Measurements from ENCODE around the gene TIPRL.

DNA sequence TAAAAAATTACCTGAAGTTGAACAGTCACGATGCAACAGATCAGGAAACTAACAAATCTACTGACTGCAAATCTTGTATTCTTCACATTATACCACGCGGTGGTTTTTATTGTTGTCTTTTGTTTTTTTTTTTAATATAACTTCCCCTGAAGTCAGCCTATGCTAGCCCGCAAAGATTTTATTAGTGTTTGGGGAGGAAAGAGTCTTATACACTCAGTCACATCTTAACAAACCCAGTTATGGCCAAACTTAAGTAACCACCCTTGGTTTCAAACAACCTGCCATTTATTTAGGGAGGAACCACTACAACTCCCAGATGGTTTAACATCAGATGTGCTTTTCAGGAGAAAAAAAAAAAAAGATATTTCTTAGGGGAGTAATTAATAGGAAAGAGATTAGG, 26.8 kb upstream of the TIPRL start:
- TF ChIP-seq, protein P1, sequence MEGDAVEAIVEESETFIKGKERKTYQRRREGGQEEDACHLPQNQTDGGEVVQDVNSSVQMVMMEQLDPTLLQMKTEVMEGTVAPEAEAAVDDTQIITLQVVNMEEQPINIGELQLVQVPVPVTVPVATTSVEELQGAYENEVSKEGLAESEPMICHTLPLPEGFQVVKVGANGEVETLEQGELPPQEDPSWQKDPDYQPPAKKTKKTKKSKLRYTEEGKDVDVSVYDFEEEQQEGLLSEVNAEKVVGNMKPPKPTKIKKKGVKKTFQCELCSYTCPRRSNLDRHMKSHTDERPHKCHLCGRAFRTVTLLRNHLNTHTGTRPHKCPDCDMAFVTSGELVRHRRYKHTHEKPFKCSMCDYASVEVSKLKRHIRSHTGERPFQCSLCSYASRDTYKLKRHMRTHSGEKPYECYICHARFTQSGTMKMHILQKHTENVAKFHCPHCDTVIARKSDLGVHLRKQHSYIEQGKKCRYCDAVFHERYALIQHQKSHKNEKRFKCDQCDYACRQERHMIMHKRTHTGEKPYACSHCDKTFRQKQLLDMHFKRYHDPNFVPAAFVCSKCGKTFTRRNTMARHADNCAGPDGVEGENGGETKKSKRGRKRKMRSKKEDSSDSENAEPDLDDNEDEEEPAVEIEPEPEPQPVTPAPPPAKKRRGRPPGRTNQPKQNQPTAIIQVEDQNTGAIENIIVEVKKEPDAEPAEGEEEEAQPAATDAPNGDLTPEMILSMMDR (IDR thresholded peaks at IDR 0.05) = no peak
- TF ChIP-seq POLR2A (IDR thresholded peaks at IDR 0.05) = no peak

Data from esophagus squamous epithelium (tissue), 4 donors.